ENCODE results near the gene ITM2C. TPM values are rescaled to one million over a fixed set of nuclear protein-coding genes. Genes with fewer than 3 reads are reported as not detected.
A peak's percentile ranks its signal among the peaks of the same experiment; 100 is the strongest.

The ITM2C gene
- total and polyA plus RNA-seq, 3 experiments from 2014 or later, result 50.1 to 58.6 (median 56.1) TPM

- Mint-ChIP-seq H3K4me3 (peak overlapping the region in 2 of 7 donors; percentile 10 to 33), H3K36me3 (peaks cover 0 to 44% (median 0%) of the 10 kb centered on the region in 3 donors), H3K27ac (peak overlapping the region in 3 of 8 donors; percentile 17 to 63 (median 39)), H3K4me1 (peaks cover 23 to 66% (median 54%) of the 10 kb centered on the region in 3 donors), H3K9me3 (no peaks in the 10 kb centered on the region), H3K27me3 (peaks cover 0 to 5% of the 10 kb centered on the region in 2 donors)
- Histone ChIP-seq H3K4me3 (ENCODE audit: low read length) (no peak overlapping the region), H3K27me3 (ENCODE audit: insufficient read depth, low read length, poor library complexity, severe bottlenecking) (no peaks in the 10 kb centered on the region), H3K9me3 (ENCODE audit: low read length) (no peaks in the 10 kb centered on the region), H3K36me3 (ENCODE audit: insufficient read depth, low read length) (no peaks in the 10 kb centered on the region), H3K4me1 (ENCODE audit: insufficient read depth, low read length) (peaks cover 18% of the 10 kb centered on the region), H3K27ac (ENCODE audit: low read depth, low read length) (no peak overlapping the region)
- no peak for DNase-seq
- ChIA-PET CTCF (interaction anchor here (1.9 to 13.8 kb wide), 2 partner anchors 16 to 78 kb away, joined by 7 to 129 read pairs; partner anchors contain the start of gene GPR55), POLR2A (no interaction called here)
These were observed 43.4 kb downstream of the ITM2C start for GRCh38 chr2:230908092-230908594.

GRCh38 chr2:230908595-230909191 lies 44.0 kb downstream of the ITM2C start:
- H3K27ac ChIP-seq (ENCODE audit: low read depth, low read length), result no peak overlapping the region
- Mint-ChIP-seq H3K9me3 (no peaks in the 10 kb centered on the region), H3K4me3 (peak overlapping the region in 1 of 7 donors; percentile 10), H3K27me3 (peaks cover 0 to 7% of the 10 kb centered on the region in 2 donors), H3K27ac (peak overlapping the region in 4 of 8 donors; percentile 39 to 88 (median 52)), H3K36me3 (peaks cover 3 to 44% (median 4%) of the 10 kb centered on the region in 3 donors), H3K4me1 (peaks cover 25 to 69% (median 59%) of the 10 kb centered on the region in 3 donors)
- ChIA-PET POLR2A (no interaction called here), CTCF (interaction anchor here (1.9 to 13.8 kb wide), 2 partner anchors 15 to 77 kb away, joined by 7 to 129 read pairs; partner anchors contain the start of gene GPR55)
- H3K9me3 ChIP-seq (ENCODE audit: low read length), result no peaks in the 10 kb centered on the region
- peaks cover 18% of the 10 kb centered on the region for H3K4me1 ChIP-seq (ENCODE audit: insufficient read depth, low read length)
- H3K27me3 ChIP-seq (ENCODE audit: insufficient read depth, low read length, poor library complexity, severe bottlenecking), result no peaks in the 10 kb centered on the region
- DNase-seq, result no peak
- H3K4me3 ChIP-seq (ENCODE audit: low read length), result no peak overlapping the region
- H3K36me3 ChIP-seq (ENCODE audit: insufficient read depth, low read length), result no peaks in the 10 kb centered on the region

- H3K9me3 Mint-ChIP-seq, result no peaks in the 10 kb centered on the region
- peaks cover 14% of the 10 kb centered on the region for H3K4me1 ChIP-seq (ENCODE audit: insufficient read depth, low read length)
- DNase-seq, result no peak
- no peaks in the 10 kb centered on the region for H3K27me3 ChIP-seq (ENCODE audit: insufficient read depth, low read length, poor library complexity, severe bottlenecking)
- H3K4me3 ChIP-seq (ENCODE audit: low read length), result no peak overlapping the region
- H3K4me3 Mint-ChIP-seq, result no peak overlapping the region
- H3K36me3 ChIP-seq (ENCODE audit: insufficient read depth, low read length), result no peaks in the 10 kb centered on the region
- POLR2A ChIA-PET, result no interaction called here
- H3K36me3 Mint-ChIP-seq, result peaks cover 3 to 49% (median 4%) of the 10 kb centered on the region in 3 donors
- H3K27ac Mint-ChIP-seq, result peak overlapping the region in 1 of 8 donors; percentile 40
- no peaks in the 10 kb centered on the region for H3K9me3 ChIP-seq (ENCODE audit: low read length)
- H3K4me1 Mint-ChIP-seq, result peaks cover 25 to 73% (median 54%) of the 10 kb centered on the region in 3 donors
- no peak overlapping the region for H3K27ac ChIP-seq (ENCODE audit: low read depth, low read length)
- H3K27me3 Mint-ChIP-seq, result peaks cover 3 to 10% of the 10 kb centered on the region in 2 donors
- CTCF ChIA-PET, result interaction anchor here (0.6 to 13.8 kb wide), 2 partner anchors 76 to 77 kb away, joined by 3 to 129 read pairs; no protein-coding TSS in a partner anchor
These were observed 45.3 kb downstream of the ITM2C start for GRCh38 chr2:230909841-230910545.

DNA sequence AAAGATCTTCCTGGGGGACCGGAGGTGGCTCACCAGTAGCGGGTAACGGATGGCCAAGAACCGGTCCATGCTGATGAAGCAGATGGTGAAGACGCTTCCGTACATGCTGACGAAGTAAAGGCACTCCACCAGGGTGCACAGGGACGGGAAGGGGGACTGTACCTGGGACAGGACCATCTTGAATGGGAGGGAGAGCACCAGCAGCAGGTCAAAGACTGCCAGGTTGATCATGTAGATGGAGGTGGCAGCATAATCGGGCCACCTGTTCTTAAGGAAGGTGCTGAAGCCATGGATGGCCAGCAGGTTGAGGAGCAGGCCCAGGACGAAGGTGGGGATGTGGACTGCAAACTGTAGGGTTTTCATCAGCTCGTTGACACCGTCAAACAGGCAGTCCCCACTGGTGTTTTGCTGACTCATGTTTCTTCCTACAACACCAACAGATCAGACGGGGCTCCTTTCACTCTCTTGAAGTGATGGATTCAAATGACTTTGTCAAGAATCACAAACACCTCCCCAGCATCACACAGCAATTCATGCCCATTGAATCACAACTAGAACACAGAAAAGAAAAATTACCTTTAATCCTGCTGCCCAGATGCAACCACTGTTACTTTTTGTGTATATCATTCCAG lies 45.9 kb downstream of the ITM2C start:
- Histone ChIP-seq H3K27ac (ENCODE audit: low read depth, low read length) (no peak overlapping the region), H3K36me3 (ENCODE audit: insufficient read depth, low read length) (no peaks in the 10 kb centered on the region), H3K4me3 (ENCODE audit: low read length) (no peak overlapping the region), H3K4me1 (ENCODE audit: insufficient read depth, low read length) (peaks cover 7% of the 10 kb centered on the region), H3K27me3 (ENCODE audit: insufficient read depth, low read length, poor library complexity, severe bottlenecking) (no peaks in the 10 kb centered on the region), H3K9me3 (ENCODE audit: low read length) (no peaks in the 10 kb centered on the region)
- H3K4me1 Mint-ChIP-seq, result peaks cover 19 to 73% (median 49%) of the 10 kb centered on the region in 3 donors
- peaks cover 5 to 10% of the 10 kb centered on the region in 2 donors for H3K27me3 Mint-ChIP-seq
- CTCF ChIA-PET, result interaction anchor here (0.6 kb wide), 1 partner anchor 77 kb away, joined by 3 read pairs; no protein-coding TSS in a partner anchor
- peaks cover 3 to 49% (median 7%) of the 10 kb centered on the region in 3 donors for H3K36me3 Mint-ChIP-seq
- POLR2A ChIA-PET, result no interaction called here
- peak overlapping the region in 1 of 7 donors; percentile 29 for H3K4me3 Mint-ChIP-seq
- no peak for DNase-seq
- no peaks in the 10 kb centered on the region for H3K9me3 Mint-ChIP-seq
- peak overlapping the region in 2 of 8 donors; percentile 2 to 40 for H3K27ac Mint-ChIP-seq

DNA sequence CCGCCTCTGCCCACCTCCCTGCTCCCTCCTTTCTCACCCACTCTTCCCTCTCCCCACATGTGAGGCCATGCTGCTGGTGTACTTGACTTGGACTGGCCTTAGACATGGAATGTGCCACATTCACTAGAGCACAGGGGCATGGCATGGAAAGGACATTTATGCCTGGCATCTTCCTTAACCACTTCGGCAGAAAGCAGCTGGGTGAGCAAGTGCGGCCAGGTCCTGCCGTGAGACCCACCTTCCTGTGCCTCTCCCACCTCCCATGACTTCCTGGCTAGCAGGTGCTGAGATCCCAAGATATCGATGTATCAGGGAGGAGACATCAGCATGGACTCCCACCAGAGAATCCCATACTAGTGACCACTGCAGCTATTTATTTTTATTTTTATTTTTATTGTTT lies 47.3 kb downstream of the ITM2C start:
- peaks cover 11 to 13% of the 10 kb centered on the region in 2 donors for H3K27me3 Mint-ChIP-seq
- no peak overlapping the region for H3K4me3 ChIP-seq (ENCODE audit: low read length)
- H3K27ac ChIP-seq (ENCODE audit: low read depth, low read length), result no peak overlapping the region
- H3K4me3 Mint-ChIP-seq, result no peak overlapping the region
- no peak for DNase-seq
- no peaks in the 10 kb centered on the region for H3K36me3 ChIP-seq (ENCODE audit: insufficient read depth, low read length)
- peaks cover 13 to 73% (median 51%) of the 10 kb centered on the region in 3 donors for H3K4me1 Mint-ChIP-seq
- H3K9me3 ChIP-seq (ENCODE audit: low read length), result no peaks in the 10 kb centered on the region
- ChIA-PET POLR2A (no interaction called here), CTCF (interaction anchor here (0.8 to 2.4 kb wide), 8 partner anchors 9 to 88 kb away, joined by 3 to 12 read pairs (median 4); partner anchors contain the start of gene ITM2C)
- H3K4me1 ChIP-seq (ENCODE audit: insufficient read depth, low read length), result no peaks in the 10 kb centered on the region
- peaks cover 3 to 44% (median 9%) of the 10 kb centered on the region in 3 donors for H3K36me3 Mint-ChIP-seq
- no peak overlapping the region for H3K27ac Mint-ChIP-seq
- H3K9me3 Mint-ChIP-seq, result no peaks in the 10 kb centered on the region
- H3K27me3 ChIP-seq (ENCODE audit: insufficient read depth, low read length, poor library complexity, severe bottlenecking), result no peaks in the 10 kb centered on the region

DNA sequence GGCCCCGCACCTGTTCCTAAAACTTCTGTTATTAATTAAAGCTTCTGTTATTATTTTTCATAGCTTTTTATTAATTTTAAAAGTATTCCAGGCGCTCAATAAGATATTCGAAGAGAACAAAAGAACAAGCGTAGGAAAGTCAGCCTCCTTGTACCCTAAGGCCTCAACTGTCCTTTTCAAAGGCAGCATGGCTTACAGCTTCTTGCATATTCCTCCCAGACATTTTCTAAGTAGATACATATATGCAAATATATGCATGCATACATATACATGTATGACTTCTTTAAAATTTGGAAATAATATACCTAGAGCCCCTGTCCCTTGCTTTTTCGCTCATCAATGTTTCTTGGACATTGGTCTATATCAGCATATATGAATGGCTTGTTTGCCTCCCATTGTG lies 48.0 kb downstream of the ITM2C start:
- H3K27ac Mint-ChIP-seq, result no peak overlapping the region
- ChIA-PET CTCF (interaction anchor here (0.8 to 2.4 kb wide), 10 partner anchors 10 to 88 kb away, joined by 3 to 12 read pairs (median 4); partner anchors contain the start of gene ITM2C), POLR2A (no interaction called here)
- no peak for DNase-seq
- peaks cover 11 to 13% of the 10 kb centered on the region in 2 donors for H3K27me3 Mint-ChIP-seq
- Histone ChIP-seq H3K36me3 (ENCODE audit: insufficient read depth, low read length) (no peaks in the 10 kb centered on the region), H3K4me1 (ENCODE audit: insufficient read depth, low read length) (no peaks in the 10 kb centered on the region), H3K9me3 (ENCODE audit: low read length) (no peaks in the 10 kb centered on the region), H3K27me3 (ENCODE audit: insufficient read depth, low read length, poor library complexity, severe bottlenecking) (no peaks in the 10 kb centered on the region), H3K27ac (ENCODE audit: low read depth, low read length) (no peak overlapping the region), H3K4me3 (ENCODE audit: low read length) (no peak overlapping the region)
- H3K4me3 Mint-ChIP-seq, result no peak overlapping the region
- H3K36me3 Mint-ChIP-seq, result peaks cover 3 to 40% (median 9%) of the 10 kb centered on the region in 3 donors
- peaks cover 13 to 74% (median 51%) of the 10 kb centered on the region in 3 donors for H3K4me1 Mint-ChIP-seq
- H3K9me3 Mint-ChIP-seq, result no peaks in the 10 kb centered on the region

- ChIA-PET CTCF (interaction anchor here (0.7 to 2.4 kb wide), 11 partner anchors 8 to 74 kb away, joined by 3 to 12 read pairs (median 4); partner anchors contain the start of genes GPR55 and ITM2C), POLR2A (no interaction called here)
- Mint-ChIP-seq H3K27me3 (peaks cover 11 to 20% of the 10 kb centered on the region in 2 donors), H3K27ac (peak overlapping the region in 2 of 8 donors; percentile 48 to 59), H3K9me3 (no peaks in the 10 kb centered on the region), H3K4me1 (peaks cover 11 to 75% (median 53%) of the 10 kb centered on the region in 3 donors), H3K4me3 (no peak overlapping the region), H3K36me3 (peaks cover 3 to 32% (median 9%) of the 10 kb centered on the region in 3 donors)
- Histone ChIP-seq H3K27ac (ENCODE audit: low read depth, low read length) (no peak overlapping the region), H3K9me3 (ENCODE audit: low read length) (no peaks in the 10 kb centered on the region), H3K36me3 (ENCODE audit: insufficient read depth, low read length) (no peaks in the 10 kb centered on the region), H3K27me3 (ENCODE audit: insufficient read depth, low read length, poor library complexity, severe bottlenecking) (no peaks in the 10 kb centered on the region), H3K4me3 (ENCODE audit: low read length) (no peak overlapping the region), H3K4me1 (ENCODE audit: insufficient read depth, low read length) (no peaks in the 10 kb centered on the region)
- peak in 2 of 5 donors; percentile 28 to 56 for DNase-seq
These were observed 48.8 kb downstream of the ITM2C start for GRCh38 chr2:230913406-230914143.
